IgD-negative memory B cell (primary cell): ENCODE results near the gene MYO10. TPM values are rescaled to one million over a fixed set of nuclear protein-coding genes. Genes with fewer than 3 reads are reported as not detected.
"Not testable (repeated sequence)": the region's sequence is repeated elsewhere in the genome, so short reads cannot be mapped to it uniquely, and the experiment has no call there.

Source experiments
- H3K27ac Mint-ChIP-seq, 3 donors: one replicate each; pipeline ENCODE4 v1.8.0; 2020 to 2022; ENCODE audit warnings: mild to moderate bottlenecking in 3 of 3, mixed read lengths in 3 of 3, moderate library complexity in 1 of 3
- H3K27me3 Mint-ChIP-seq: one replicate; pipeline ENCODE4 v1.8.0; 2021; ENCODE audit warnings: mixed read lengths
- H3K36me3 Mint-ChIP-seq: one replicate; pipeline ENCODE4 v1.8.0; 2020; ENCODE audit warnings: mild to moderate bottlenecking, mixed read lengths
- H3K4me1 Mint-ChIP-seq, 3 donors: one replicate each; pipeline ENCODE4 v1.8.0; 2020 to 2022; ENCODE audit warnings: mixed read lengths in 3 of 3, mild to moderate bottlenecking in 1 of 3
- H3K4me3 Mint-ChIP-seq, 4 donors: one replicate each; pipeline ENCODE4 v1.8.0; 2020 to 2022; ENCODE audit warnings: mild to moderate bottlenecking in 4 of 4, mixed read lengths in 4 of 4, moderate library complexity in 3 of 4
- H3K9me3 Mint-ChIP-seq, 3 donors: one replicate each; pipeline ENCODE4 v1.8.0; 2020 to 2021; ENCODE audit warnings: mixed read lengths in 3 of 3, mild to moderate bottlenecking in 1 of 3
- polyA plus RNA-seq: library from polyadenylated mRNA; unstranded; fragments of 300-500 nt; fragmentation: Illumina TruSeq; gene quantifications from one replicate; pipeline ENCODE4 v1.2.3, GENCODE V29; 2021

MYO10 gene
- polyA plus RNA-seq, 1 donor from 2014 or later = not detected

GRCh38 chr5:16727755-16728325 is 208.2 kb downstream of the MYO10 start:
- Mint-ChIP-seq H3K27me3 (peaks cover 5% of the 10 kb centered on the region), H3K36me3 (no peaks in the 10 kb centered on the region), H3K9me3 (peaks cover 0 to 9% (median 2%) of the 10 kb centered on the region in 3 donors), H3K27ac (peak overlapping the region in 1 of 3 donors; percentile 92), H3K4me1 (peaks cover 0 to 11% (median 0%) of the 10 kb centered on the region in 3 donors), H3K4me3 (no peak overlapping the region)

GRCh38 chr5:16726538-16726946 is 209.5 kb downstream of the MYO10 start:
- Mint-ChIP-seq H3K9me3 (peaks cover 0 to 9% (median 2%) of the 10 kb centered on the region in 3 donors), H3K27ac (no peak overlapping the region), H3K27me3 (peaks cover 5% of the 10 kb centered on the region), H3K4me3 (no peak overlapping the region), H3K4me1 (peaks cover 0 to 11% (median 0%) of the 10 kb centered on the region in 3 donors), H3K36me3 (peaks cover 3% of the 10 kb centered on the region)

GRCh38 chr5:16725575-16725974 is 210.5 kb downstream of the MYO10 start:
- peaks cover 3% of the 10 kb centered on the region for H3K27me3 Mint-ChIP-seq
- H3K4me3 Mint-ChIP-seq = no peak overlapping the region
- H3K27ac Mint-ChIP-seq = no peak overlapping the region
- peaks cover 0 to 9% (median 0%) of the 10 kb centered on the region in 3 donors for H3K9me3 Mint-ChIP-seq
- peaks cover 0 to 11% (median 0%) of the 10 kb centered on the region in 3 donors for H3K4me1 Mint-ChIP-seq
- peaks cover 3% of the 10 kb centered on the region for H3K36me3 Mint-ChIP-seq

- Mint-ChIP-seq H3K27ac (peak overlapping the region in 1 of 3 donors; percentile 79), H3K9me3 (peaks cover 0 to 9% (median 0%) of the 10 kb centered on the region in 3 donors), H3K4me1 (peaks cover 0 to 11% (median 0%) of the 10 kb centered on the region in 3 donors), H3K36me3 (peaks cover 3% of the 10 kb centered on the region), H3K27me3 (peaks cover 3% of the 10 kb centered on the region), H3K4me3 (no peak overlapping the region)
These were observed 212.3 kb downstream of the MYO10 start for GRCh38 chr5:16723821-16724220.

GRCh38 chr5:16722097-16722495 is 214.0 kb downstream of the MYO10 start:
- peaks cover 3% of the 10 kb centered on the region for H3K36me3 Mint-ChIP-seq
- peaks cover 0 to 9% (median 0%) of the 10 kb centered on the region in 3 donors for H3K9me3 Mint-ChIP-seq
- no peak overlapping the region for H3K4me3 Mint-ChIP-seq
- no peaks in the 10 kb centered on the region for H3K27me3 Mint-ChIP-seq
- peaks cover 0 to 3% (median 0%) of the 10 kb centered on the region in 3 donors for H3K4me1 Mint-ChIP-seq
- no peak overlapping the region for H3K27ac Mint-ChIP-seq

DNA sequence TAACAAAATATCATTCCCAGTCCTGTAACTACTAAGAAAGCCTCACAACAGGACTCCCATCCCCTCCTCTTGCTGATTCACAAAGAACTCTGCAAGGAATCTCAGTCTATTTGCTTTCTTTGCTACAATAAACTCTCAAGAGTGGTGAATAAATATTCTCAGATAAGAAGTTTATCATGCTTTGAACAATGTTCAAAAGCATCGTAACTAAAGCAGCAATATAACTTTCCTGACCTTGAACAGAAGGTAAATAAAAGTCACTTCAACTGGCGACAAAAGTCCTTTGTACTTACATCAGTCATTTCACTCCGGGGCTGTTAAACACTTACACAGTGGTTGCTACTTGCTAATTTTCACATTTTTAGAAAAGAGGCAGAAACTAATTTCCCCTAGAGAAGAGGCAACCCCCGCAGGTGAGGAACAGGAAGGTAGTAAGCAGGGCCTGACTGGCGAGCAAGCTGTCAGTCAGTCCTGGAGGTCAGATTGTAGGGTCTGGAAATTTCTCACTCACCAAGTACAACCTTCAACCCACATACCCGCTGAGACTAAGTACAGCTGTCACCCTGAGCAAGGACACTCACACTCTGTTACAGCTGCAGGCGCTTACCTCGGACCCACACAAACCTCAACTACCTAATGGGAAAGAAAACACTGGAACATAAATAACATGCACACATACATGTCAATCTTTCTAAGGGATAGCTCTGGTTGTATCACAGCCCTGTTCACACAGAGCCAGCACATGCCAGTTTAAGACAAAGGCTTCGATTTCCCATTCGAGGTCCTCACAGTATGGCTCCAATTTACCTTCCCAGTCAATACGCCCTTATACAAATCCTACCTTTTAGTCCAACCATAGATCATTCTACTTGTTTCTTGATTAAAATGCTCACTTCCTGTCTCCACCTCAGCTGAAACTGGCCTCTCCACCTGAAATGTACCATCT is 214.7 kb downstream of the MYO10 start:
- peaks cover 0 to 3% (median 0%) of the 10 kb centered on the region in 3 donors for H3K4me1 Mint-ChIP-seq
- H3K27ac Mint-ChIP-seq = no peak overlapping the region
- peaks cover 3% of the 10 kb centered on the region for H3K36me3 Mint-ChIP-seq
- H3K9me3 Mint-ChIP-seq = peaks cover 0 to 9% (median 0%) of the 10 kb centered on the region in 3 donors
- H3K27me3 Mint-ChIP-seq = no peaks in the 10 kb centered on the region
- H3K4me3 Mint-ChIP-seq = no peak overlapping the region

GRCh38 chr5:16718036-16718435 is 218.1 kb downstream of the MYO10 start:
- not testable (repeated sequence) for H3K4me1 Mint-ChIP-seq, H3K36me3 Mint-ChIP-seq, H3K27me3 Mint-ChIP-seq, H3K27ac Mint-ChIP-seq, H3K4me3 Mint-ChIP-seq, H3K9me3 Mint-ChIP-seq

DNA sequence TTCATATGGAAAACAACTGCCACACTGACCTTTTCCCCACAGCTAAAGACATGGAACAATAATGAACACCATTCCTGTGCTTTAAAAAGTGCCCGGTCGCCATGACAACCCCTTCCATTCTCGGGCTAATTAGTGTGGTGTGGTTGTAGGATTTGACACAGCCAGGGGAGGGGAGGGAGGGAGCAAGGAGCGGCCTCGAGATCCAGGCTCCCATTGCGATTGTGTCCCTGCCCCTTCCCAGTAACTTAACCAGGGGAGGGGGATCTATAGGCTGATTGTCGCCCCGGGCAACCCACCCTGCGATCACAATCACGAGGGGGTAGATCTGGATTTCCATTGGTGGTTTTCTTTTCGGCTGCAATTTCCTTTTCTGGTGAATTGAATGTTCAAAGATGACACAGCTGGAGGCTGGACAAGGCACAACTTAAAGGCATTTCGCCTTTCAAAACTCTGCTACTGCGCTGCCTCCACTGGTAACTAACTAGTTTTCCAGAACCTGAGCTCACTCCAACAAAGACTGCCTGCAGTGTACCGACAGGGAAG is 222.6 kb downstream of the MYO10 start:
- Mint-ChIP-seq H3K36me3 (peaks cover 1% of the 10 kb centered on the region), H3K27ac (no peak overlapping the region), H3K9me3 (no peaks in the 10 kb centered on the region), H3K27me3 (no peaks in the 10 kb centered on the region), H3K4me3 (no peak overlapping the region), H3K4me1 (no peaks in the 10 kb centered on the region)

DNA sequence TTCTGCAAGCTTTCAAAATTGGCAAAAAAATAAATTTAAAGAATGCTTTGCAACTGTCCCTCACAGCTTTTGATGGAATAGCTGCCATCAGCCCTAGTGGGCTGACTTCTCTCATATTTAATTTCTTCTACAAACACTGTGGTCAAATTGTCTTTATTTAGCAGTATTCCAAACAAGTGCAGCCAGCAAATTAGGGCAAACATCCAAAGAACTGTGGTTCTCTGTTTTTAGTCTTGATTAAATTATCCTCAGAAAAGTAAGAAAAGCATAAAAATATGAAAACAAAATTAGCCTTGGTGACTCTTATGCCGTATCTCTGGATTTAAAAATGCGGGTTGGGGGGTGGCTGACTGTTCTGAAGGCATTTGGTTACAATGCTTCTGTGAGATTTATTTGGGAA is 223.5 kb downstream of the MYO10 start:
- Mint-ChIP-seq H3K27ac (no peak overlapping the region), H3K9me3 (no peaks in the 10 kb centered on the region), H3K4me1 (no peaks in the 10 kb centered on the region), H3K36me3 (peaks cover 1% of the 10 kb centered on the region), H3K4me3 (no peak overlapping the region), H3K27me3 (no peaks in the 10 kb centered on the region)

DNA sequence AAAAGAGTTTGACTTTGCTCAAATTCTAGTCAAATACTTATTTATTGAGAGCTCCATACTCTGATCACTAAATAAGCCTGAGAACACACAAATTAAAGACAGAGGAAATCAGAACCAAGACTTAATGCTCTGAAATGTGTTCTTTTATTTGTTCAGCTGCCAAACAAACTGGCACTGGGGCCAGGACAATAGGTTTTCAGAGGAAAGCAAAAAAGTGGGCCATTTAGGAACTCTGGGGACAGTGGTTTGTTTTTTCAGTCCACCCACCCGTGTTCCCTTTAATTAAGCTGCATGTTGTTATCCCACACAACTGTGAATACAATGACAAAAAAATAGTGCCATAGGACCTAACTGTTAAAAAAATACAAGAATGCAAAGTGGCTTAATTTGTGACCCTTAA is 223.9 kb downstream of the MYO10 start:
- Mint-ChIP-seq H3K27ac (no peak overlapping the region), H3K27me3 (no peaks in the 10 kb centered on the region), H3K9me3 (no peaks in the 10 kb centered on the region), H3K4me1 (no peaks in the 10 kb centered on the region), H3K36me3 (peaks cover 1% of the 10 kb centered on the region), H3K4me3 (no peak overlapping the region)

DNA sequence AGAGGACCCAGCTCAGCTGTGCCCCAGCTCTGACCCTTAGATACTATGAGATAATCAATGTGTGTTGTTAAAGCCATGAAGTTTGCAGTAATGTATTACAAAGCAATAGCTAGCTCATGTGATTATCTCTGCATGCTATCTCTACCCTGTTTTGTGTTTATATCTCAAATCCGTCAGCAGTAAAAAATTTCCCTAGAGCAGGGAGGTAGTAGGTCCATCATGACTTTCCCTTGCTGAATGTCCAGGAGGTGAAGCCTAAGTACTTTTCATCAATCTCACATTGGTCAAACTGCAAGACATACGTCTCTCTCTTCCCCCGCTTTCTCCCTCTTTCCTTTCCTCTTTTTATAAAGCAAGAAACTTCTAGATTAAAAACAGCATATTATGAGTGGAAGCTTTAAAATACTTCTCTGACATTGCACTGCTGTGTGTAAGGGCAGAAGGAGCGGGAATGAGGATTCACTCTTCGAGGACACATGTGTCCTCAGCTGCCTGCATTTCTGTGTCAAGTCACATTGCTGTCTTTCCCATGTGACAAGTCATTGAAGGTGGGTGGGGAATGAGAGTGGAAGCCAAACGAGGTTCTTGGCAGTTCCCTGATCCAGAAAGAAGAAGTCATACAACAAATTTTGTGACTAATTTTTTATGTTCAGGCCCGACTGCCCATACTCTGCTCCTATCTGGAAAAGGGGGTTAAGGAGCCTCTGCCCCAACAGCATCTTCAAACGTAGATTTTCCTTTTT is 226.2 kb downstream of the MYO10 start:
- H3K9me3 Mint-ChIP-seq = peaks cover 0 to 1% (median 1%) of the 10 kb centered on the region in 3 donors
- no peaks in the 10 kb centered on the region for H3K4me1 Mint-ChIP-seq
- no peak overlapping the region for H3K27ac Mint-ChIP-seq
- H3K27me3 Mint-ChIP-seq = no peaks in the 10 kb centered on the region
- H3K36me3 Mint-ChIP-seq = peaks cover 1% of the 10 kb centered on the region
- no peak overlapping the region for H3K4me3 Mint-ChIP-seq

- H3K4me3 Mint-ChIP-seq = no peak overlapping the region
- peaks cover 0 to 1% (median 1%) of the 10 kb centered on the region in 3 donors for H3K9me3 Mint-ChIP-seq
- H3K36me3 Mint-ChIP-seq = no peaks in the 10 kb centered on the region
- no peak overlapping the region for H3K27ac Mint-ChIP-seq
- H3K4me1 Mint-ChIP-seq = no peaks in the 10 kb centered on the region
- H3K27me3 Mint-ChIP-seq = no peaks in the 10 kb centered on the region
These were observed 228.3 kb downstream of the MYO10 start for GRCh38 chr5:16707869-16708192.

DNA sequence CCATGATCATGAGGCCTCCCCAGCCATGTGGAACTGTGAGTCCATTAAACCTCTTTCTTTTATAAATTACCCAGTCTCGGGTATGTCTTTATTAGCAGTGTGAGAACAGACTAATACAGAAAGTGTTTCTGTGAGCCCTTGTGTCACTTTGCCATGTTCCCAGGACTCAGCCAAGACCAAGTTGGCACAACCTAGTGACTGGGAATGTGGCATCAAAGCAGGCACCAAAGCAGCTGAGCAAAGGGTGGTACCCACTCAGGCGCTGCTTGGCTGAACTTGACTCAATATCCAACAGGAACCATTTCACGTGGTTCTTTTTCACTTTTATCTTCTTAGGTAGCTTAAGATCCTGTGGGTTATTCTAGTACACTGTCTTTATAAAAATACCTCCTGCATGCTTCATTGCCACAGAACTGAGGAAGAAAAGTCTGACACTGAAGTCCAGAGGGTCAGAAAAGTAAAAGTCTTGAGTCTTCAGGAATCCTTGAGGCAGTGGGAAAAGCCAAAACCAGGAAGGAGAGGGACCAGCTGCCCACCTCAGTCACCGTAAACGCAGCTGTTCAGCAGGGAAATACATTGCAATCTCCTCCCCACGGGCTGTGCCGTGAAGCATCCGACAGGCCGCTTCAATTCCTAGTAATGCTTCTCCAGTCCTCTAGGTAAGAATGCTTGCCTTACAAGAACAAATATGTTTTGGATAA is 228.8 kb downstream of the MYO10 start:
- no peak overlapping the region for H3K27ac Mint-ChIP-seq
- no peaks in the 10 kb centered on the region for H3K27me3 Mint-ChIP-seq
- H3K4me3 Mint-ChIP-seq = no peak overlapping the region
- peaks cover 0 to 1% (median 1%) of the 10 kb centered on the region in 3 donors for H3K9me3 Mint-ChIP-seq
- no peaks in the 10 kb centered on the region for H3K4me1 Mint-ChIP-seq
- H3K36me3 Mint-ChIP-seq = no peaks in the 10 kb centered on the region

GRCh38 chr5:16704945-16705344 is 231.1 kb downstream of the MYO10 start:
- Mint-ChIP-seq H3K36me3 (no peaks in the 10 kb centered on the region), H3K4me3 (no peak overlapping the region), H3K27me3 (peaks cover 1% of the 10 kb centered on the region), H3K27ac (no peak overlapping the region), H3K4me1 (no peaks in the 10 kb centered on the region), H3K9me3 (peaks cover 1 to 4% (median 3%) of the 10 kb centered on the region in 3 donors)
